Measurements from ENCODE around the gene PAX2.

DNA sequence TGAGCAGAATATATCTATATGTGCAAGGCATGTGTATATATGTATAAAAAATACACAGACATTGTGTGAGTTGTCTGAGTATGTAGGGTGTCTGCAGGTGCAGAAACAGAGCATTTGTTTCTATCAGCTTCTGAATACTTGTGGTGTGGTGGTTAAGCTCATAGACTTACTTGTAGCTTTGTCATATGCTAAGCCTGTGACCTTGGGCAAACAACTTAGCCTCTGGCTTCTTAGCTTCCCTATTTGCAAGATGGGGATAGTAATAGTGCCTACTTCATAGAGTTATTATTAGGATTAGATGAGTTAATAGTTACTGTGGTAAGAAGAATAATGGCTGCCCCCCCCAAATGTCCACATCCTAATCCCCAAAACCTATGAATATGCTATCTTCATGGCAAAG is 28.2 kb upstream of the PAX2 start:
- TF ChIP-seq, protein P1, sequence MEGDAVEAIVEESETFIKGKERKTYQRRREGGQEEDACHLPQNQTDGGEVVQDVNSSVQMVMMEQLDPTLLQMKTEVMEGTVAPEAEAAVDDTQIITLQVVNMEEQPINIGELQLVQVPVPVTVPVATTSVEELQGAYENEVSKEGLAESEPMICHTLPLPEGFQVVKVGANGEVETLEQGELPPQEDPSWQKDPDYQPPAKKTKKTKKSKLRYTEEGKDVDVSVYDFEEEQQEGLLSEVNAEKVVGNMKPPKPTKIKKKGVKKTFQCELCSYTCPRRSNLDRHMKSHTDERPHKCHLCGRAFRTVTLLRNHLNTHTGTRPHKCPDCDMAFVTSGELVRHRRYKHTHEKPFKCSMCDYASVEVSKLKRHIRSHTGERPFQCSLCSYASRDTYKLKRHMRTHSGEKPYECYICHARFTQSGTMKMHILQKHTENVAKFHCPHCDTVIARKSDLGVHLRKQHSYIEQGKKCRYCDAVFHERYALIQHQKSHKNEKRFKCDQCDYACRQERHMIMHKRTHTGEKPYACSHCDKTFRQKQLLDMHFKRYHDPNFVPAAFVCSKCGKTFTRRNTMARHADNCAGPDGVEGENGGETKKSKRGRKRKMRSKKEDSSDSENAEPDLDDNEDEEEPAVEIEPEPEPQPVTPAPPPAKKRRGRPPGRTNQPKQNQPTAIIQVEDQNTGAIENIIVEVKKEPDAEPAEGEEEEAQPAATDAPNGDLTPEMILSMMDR (IDR thresholded peaks at IDR 0.05; ENCODE audit: poor library complexity), result no peak
- no peak for TF ChIP-seq EZH2 (IDR thresholded peaks at IDR 0.05; ENCODE audit: borderline replicate concordance)

All from hepatocyte (in vitro differentiated cells).